Measurements from ENCODE around the gene THRB. TPM values are rescaled to one million over a fixed set of nuclear protein-coding genes. Genes with fewer than 3 reads are reported as not detected.
A peak's percentile ranks its signal among the peaks of the same experiment; 100 is the strongest.

THRB gene
- total RNA-seq, 4 donors from 2014 or later, result 9.8 to 52.4 (median 31.3) TPM

GRCh38 chr3:24388611-24389010, 106.0 kb downstream of the THRB start:
- Histone ChIP-seq H3K36me3 (no peaks in the 10 kb centered on the region), H3K4me3 (no peak overlapping the region), H3K27me3 (no peaks in the 10 kb centered on the region), H3K27ac (peak overlapping the region in 3 of 4 donors; percentile 46 to 59 (median 47)), H3K4me1 (peaks cover 12 to 36% (median 23%) of the 10 kb centered on the region in 4 donors), H3K9me3 (no peaks in the 10 kb centered on the region)
- DNase-seq, result no peak
- intact Hi-C loops (cut with DNase I; ENCODE audit: low total_unique reads) (no loop called here), in situ Hi-C loops (cut with MboI; ENCODE audit: low pct_ligation_motif_present in 1 of 4, low pct_unique_long_range_greater_than_20kb in 1 of 4, low sequenced_read_pairs in 3 of 4) (no loop called here)
- no peak for TF ChIP-seq POLR2AphosphoS5 (IDR thresholded peaks at IDR 0.05)
- no peak for TF ChIP-seq POLR2A (IDR thresholded peaks at IDR 0.05)
- TF ChIP-seq EP300 (IDR thresholded peaks at IDR 0.05; ENCODE audit: low read depth), result no peak
- TF ChIP-seq CTCF (IDR thresholded peaks at IDR 0.05), result no peak

- TF ChIP-seq CTCF (IDR thresholded peaks at IDR 0.05) (no peak), EP300 (IDR thresholded peaks at IDR 0.05; ENCODE audit: low read depth) (no peak), POLR2A (IDR thresholded peaks at IDR 0.05) (no peak), POLR2AphosphoS5 (IDR thresholded peaks at IDR 0.05) (no peak)
- Histone ChIP-seq H3K4me3 (no peak overlapping the region), H3K27ac (peak overlapping the region in 1 of 4 donors; percentile 47), H3K9me3 (no peaks in the 10 kb centered on the region), H3K27me3 (no peaks in the 10 kb centered on the region), H3K4me1 (peaks cover 12 to 34% (median 23%) of the 10 kb centered on the region in 4 donors), H3K36me3 (no peaks in the 10 kb centered on the region)
- DNase-seq, result no peak
- in situ Hi-C loops (cut with MboI; ENCODE audit: low pct_ligation_motif_present in 1 of 4, low pct_unique_long_range_greater_than_20kb in 1 of 4, low sequenced_read_pairs in 3 of 4), result no loop called here
- intact Hi-C loops (cut with DNase I; ENCODE audit: low total_unique reads), result no loop called here
- 94% methylated on average over 3 of the region's 3 CpGs; no CpG with 5 or more reads in 1 of the 2 donors for WGBS, 2 donors (ENCODE audit: low coverage in 1 of 2)
Observed at GRCh38 chr3:24388159-24388558, 106.5 kb downstream of the THRB start.

GRCh38 chr3:24387493-24387892, 107.2 kb downstream of the THRB start:
- TF ChIP-seq EP300 (IDR thresholded peaks at IDR 0.05; ENCODE audit: low read depth) (no peak), POLR2AphosphoS5 (IDR thresholded peaks at IDR 0.05) (no peak), POLR2A (IDR thresholded peaks at IDR 0.05) (no peak), CTCF (IDR thresholded peaks at IDR 0.05) (no peak)
- no peak for DNase-seq
- intact Hi-C loops (cut with DNase I; ENCODE audit: low total_unique reads), result no loop called here
- H3K27ac ChIP-seq, result no peak overlapping the region
- WGBS, 2 donors (ENCODE audit: low coverage in 1 of 2), result 96% methylated on average over 1 of the region's 1 CpG; no CpG with 5 or more reads in 1 of the 2 donors
- H3K4me3 ChIP-seq, result no peak overlapping the region
- no peaks in the 10 kb centered on the region for H3K27me3 ChIP-seq
- H3K9me3 ChIP-seq, result no peaks in the 10 kb centered on the region
- peaks cover 12 to 33% (median 23%) of the 10 kb centered on the region in 4 donors for H3K4me1 ChIP-seq
- H3K36me3 ChIP-seq, result no peaks in the 10 kb centered on the region
- in situ Hi-C loops (cut with MboI; ENCODE audit: low pct_ligation_motif_present in 1 of 4, low pct_unique_long_range_greater_than_20kb in 1 of 4, low sequenced_read_pairs in 3 of 4), result no loop called here

GRCh38 chr3:24387000-24387399, 107.7 kb downstream of the THRB start:
- Histone ChIP-seq H3K9me3 (no peaks in the 10 kb centered on the region), H3K36me3 (no peaks in the 10 kb centered on the region), H3K27ac (no peak overlapping the region), H3K4me3 (no peak overlapping the region), H3K27me3 (no peaks in the 10 kb centered on the region), H3K4me1 (peaks cover 12 to 33% (median 23%) of the 10 kb centered on the region in 4 donors)
- intact Hi-C loops (cut with DNase I; ENCODE audit: low total_unique reads) (no loop called here), in situ Hi-C loops (cut with MboI; ENCODE audit: low pct_ligation_motif_present in 1 of 4, low pct_unique_long_range_greater_than_20kb in 1 of 4, low sequenced_read_pairs in 3 of 4) (no loop called here)
- no peak for DNase-seq
- TF ChIP-seq EP300 (IDR thresholded peaks at IDR 0.05; ENCODE audit: low read depth) (no peak), POLR2AphosphoS5 (IDR thresholded peaks at IDR 0.05) (no peak), POLR2A (IDR thresholded peaks at IDR 0.05) (no peak), CTCF (IDR thresholded peaks at IDR 0.05) (no peak)
